GM12891 (cell line): ENCODE results near the gene FBN2.
"Not testable (repeated sequence)": the region's sequence is repeated elsewhere in the genome, so short reads cannot be mapped to it uniquely, and the experiment has no call there.

Experiments used
- DNase-seq: peaks from one replicate; pipeline ENCODE4 v3.0.0; 2011; ENCODE audit warnings: low spot score; ENCODE audit not compliant: insufficient read length
- FAIRE-seq: peaks from 2 replicates; lab custom pipeline; 2011; peaks lifted over from hg19 to GRCh38; lab: Jason Lieb, UNC
- PAX5 ChIP-seq: IDR thresholded peaks from 2 replicates; pipeline ENCODE4 v1.6.1; 2011; ENCODE audit warnings: low read length, moderate library complexity, mild to moderate bottlenecking; ENCODE audit not compliant: insufficient read depth, severe bottlenecking
- POLR2A ChIP-seq: IDR thresholded peaks from 2 replicates; pipeline ENCODE4 v1.6.1; 2011; ENCODE audit warnings: low read depth, low read length, control low read depth
- POLR2AphosphoS5 ChIP-seq: IDR thresholded peaks from 2 replicates; pipeline ENCODE4 v1.6.1; 2011; ENCODE audit warnings: low read depth, low read length, control low read depth
- POU2F2 ChIP-seq: IDR thresholded peaks from 2 replicates; pipeline ENCODE4 v1.6.1; 2011; ENCODE audit warnings: low read depth, mild to moderate bottlenecking, control low read depth, low read length, moderate library complexity
- SPI1 ChIP-seq: IDR thresholded peaks from 2 replicates; pipeline ENCODE4 v1.6.1; 2011; ENCODE audit warnings: low read depth, low read length, control low read depth
- TAF1 ChIP-seq: IDR thresholded peaks from 2 replicates; pipeline ENCODE4 v1.6.1; 2011; ENCODE audit warnings: low read depth, low read length, control low read depth

The FBN2 gene

GRCh38 chr5:128335339-128335738 lies 202.7 kb downstream of the FBN2 start:
- FAIRE-seq: no peak
- no peak for DNase-seq
- no peak for TF ChIP-seq TAF1
- no peak for TF ChIP-seq SPI1
- TF ChIP-seq POU2F2: no peak
- no peak for TF ChIP-seq POLR2A
- no peak for TF ChIP-seq PAX5
- TF ChIP-seq POLR2AphosphoS5: no peak

- no peak for DNase-seq
- no peak for FAIRE-seq
- TF ChIP-seq SPI1 (no peak), TAF1 (no peak), POU2F2 (no peak), PAX5 (no peak), POLR2AphosphoS5 (no peak)
Observed at GRCh38 chr5:128334010-128334716, 203.9 kb downstream of the FBN2 start.

DNA sequence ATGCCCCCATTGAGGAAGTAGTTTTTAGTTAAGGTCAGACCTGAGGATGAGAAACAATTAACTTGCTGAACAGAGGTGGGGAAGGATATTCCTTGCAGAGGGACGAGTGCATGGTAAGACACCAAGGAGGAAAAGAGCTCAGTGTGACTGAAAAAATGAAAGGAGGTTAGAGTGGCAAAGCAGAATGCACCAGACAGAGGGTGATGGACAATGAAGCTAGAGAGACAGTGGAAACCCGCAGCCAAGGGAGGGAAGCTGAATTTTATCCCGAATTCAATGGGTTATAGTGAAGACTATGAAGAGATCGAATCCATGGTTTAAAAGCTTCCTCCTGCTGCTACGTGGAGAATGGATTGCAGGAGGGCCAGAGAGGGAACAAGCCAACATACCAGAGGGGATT lies 206.8 kb downstream of the FBN2 start:
- TF ChIP-seq PAX5: no peak
- TF ChIP-seq POLR2A: no peak
- DNase-seq (no peak), FAIRE-seq (no peak)

GRCh38 chr5:128329386-128329939 lies 208.6 kb downstream of the FBN2 start:
- no peak for TF ChIP-seq POLR2AphosphoS5
- no peak for DNase-seq
- no peak for FAIRE-seq

DNA sequence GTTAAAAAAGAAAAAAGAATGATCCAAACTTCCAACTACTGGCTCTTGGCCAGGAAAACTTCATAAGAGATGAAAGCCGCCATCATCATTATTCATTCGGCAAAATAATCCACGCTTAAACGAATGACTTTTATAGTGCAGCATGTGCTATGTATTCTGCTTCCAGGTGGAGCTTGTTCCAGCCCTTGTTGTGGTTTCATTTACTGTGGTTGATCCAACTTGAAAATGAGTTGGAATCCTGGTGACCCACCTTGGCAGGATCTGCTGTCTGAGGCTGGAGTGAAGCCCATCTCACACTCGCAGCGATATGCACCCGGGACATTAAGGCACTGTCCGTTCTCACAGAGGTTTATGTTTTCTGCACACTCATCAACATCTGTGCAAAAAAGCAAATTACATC lies 209.6 kb downstream of the FBN2 start:
- FAIRE-seq: no peak
- no peak for TF ChIP-seq POLR2AphosphoS5
- TF ChIP-seq SPI1: no peak
- no peak for TF ChIP-seq POLR2A
- no peak for TF ChIP-seq PAX5
- no peak for TF ChIP-seq TAF1
- no peak for TF ChIP-seq POU2F2
- no peak for DNase-seq

GRCh38 chr5:128328007-128328406 lies 210.0 kb downstream of the FBN2 start:
- no peak for DNase-seq
- no peak for TF ChIP-seq POLR2A
- TF ChIP-seq POLR2AphosphoS5: no peak
- no peak for TF ChIP-seq POU2F2
- TF ChIP-seq TAF1: no peak
- FAIRE-seq: no peak

GRCh38 chr5:128321418-128321817 lies 216.6 kb downstream of the FBN2 start:
- DNase-seq, FAIRE-seq: not testable (repeated sequence)

GRCh38 chr5:128318691-128319090 lies 219.4 kb downstream of the FBN2 start:
- no peak for DNase-seq
- TF ChIP-seq TAF1 (no peak), PAX5 (no peak), POU2F2 (no peak)
- FAIRE-seq: no peak

DNA sequence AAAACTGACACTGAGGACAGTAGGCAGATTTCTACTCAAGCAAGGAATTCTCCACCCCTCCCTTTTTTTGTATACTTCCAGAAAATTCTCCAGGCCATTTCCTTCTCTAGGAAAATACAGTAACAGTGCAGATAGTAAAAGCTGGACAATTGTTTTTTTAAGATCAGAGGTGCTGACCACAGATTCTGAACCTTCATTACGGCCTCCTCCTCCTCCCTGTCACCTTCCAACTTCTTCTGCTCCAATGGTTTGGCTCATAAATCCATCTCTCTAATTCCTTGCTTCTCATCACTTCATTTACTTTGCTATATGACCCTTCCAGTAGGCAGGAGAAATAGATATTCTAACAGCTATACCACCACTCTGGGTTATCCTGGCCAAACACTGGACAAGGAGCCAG lies 220.6 kb downstream of the FBN2 start:
- no peak for TF ChIP-seq POLR2A
- no peak for TF ChIP-seq SPI1
- no peak for TF ChIP-seq POLR2AphosphoS5
- no peak for TF ChIP-seq TAF1
- TF ChIP-seq PAX5: no peak
- no peak for TF ChIP-seq POU2F2
- DNase-seq (no peak), FAIRE-seq (no peak)

DNA sequence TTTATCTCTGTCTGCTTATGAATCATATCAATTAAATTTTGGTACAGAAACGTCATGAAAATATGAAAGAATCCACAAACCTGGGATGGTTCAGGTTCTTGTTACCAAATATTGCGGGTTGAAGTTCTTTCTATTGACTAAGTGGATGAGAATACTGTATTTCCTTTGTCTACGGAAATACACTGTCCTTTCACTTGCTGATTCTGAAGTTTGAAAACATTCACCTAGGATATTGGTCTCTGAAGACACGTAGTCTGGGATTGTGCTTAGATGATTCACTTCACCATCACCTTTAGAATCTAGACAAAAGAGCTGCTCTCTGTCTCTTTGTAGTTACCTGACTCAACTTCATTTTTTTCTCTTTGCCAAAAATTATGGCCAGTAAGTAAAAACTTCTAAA lies 222.4 kb downstream of the FBN2 start:
- TF ChIP-seq POU2F2 (no peak), SPI1 (no peak), POLR2AphosphoS5 (no peak), POLR2A (no peak), TAF1 (no peak), PAX5 (no peak)
- FAIRE-seq (no peak), DNase-seq (no peak)

- no peak for DNase-seq
- TF ChIP-seq POLR2AphosphoS5 (no peak), TAF1 (no peak), POLR2A (no peak), POU2F2 (no peak), SPI1 (no peak), PAX5 (no peak)
- FAIRE-seq: no peak
Observed at GRCh38 chr5:128305341-128305740, 232.7 kb downstream of the FBN2 start.

GRCh38 chr5:128304791-128305190 lies 233.3 kb downstream of the FBN2 start:
- no peak for FAIRE-seq
- DNase-seq: no peak
- TF ChIP-seq TAF1: no peak
